ENCODE data around the gene CIAO2B. TPM values are rescaled to one million over a fixed set of nuclear protein-coding genes. Genes with fewer than 3 reads are reported as not detected.

CIAO2B gene
- total RNA-seq, 1 experiment from 2014 or later: 83.0 TPM

DNA sequence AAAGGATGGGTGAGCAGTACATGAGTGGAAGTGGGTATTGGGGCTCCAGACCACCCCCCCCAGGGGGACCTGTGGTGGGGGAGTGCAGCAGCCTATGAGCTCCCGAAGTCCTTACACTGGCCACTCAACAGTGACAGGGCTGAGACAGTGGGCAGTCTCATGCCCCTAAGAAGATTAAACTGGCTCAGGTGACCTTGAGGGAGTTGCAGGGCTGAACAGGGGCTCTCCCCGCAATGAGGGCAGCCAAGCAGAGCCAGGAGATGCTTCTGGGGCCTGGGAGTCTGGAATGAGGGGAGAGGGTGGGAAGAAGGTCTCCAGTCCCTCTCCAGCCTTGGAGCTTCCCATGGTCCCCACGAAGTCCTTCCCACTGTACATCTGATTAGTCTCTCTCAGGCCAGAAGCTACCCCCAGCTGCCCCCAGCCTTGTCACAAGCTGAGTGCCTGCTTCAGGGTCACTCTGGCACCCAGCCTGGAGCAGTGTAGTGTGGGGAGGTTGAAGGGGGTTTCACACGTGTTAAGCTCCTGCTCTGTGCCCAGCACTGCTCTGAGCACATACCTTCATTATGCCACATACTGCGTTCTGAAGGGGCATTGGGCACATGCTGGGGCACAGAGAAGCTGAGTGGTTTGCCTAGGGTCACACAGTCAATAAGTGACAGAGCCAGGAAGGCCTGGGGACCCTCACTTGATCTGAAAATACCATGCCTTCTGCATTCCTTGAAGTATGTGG lies 14.5 kb downstream of the CIAO2B start:
- TF ChIP-seq, protein P1, sequence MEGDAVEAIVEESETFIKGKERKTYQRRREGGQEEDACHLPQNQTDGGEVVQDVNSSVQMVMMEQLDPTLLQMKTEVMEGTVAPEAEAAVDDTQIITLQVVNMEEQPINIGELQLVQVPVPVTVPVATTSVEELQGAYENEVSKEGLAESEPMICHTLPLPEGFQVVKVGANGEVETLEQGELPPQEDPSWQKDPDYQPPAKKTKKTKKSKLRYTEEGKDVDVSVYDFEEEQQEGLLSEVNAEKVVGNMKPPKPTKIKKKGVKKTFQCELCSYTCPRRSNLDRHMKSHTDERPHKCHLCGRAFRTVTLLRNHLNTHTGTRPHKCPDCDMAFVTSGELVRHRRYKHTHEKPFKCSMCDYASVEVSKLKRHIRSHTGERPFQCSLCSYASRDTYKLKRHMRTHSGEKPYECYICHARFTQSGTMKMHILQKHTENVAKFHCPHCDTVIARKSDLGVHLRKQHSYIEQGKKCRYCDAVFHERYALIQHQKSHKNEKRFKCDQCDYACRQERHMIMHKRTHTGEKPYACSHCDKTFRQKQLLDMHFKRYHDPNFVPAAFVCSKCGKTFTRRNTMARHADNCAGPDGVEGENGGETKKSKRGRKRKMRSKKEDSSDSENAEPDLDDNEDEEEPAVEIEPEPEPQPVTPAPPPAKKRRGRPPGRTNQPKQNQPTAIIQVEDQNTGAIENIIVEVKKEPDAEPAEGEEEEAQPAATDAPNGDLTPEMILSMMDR (conservative IDR thresholded peaks at IDR 0.05): no peak
- Histone ChIP-seq H3K4me1 (ENCODE audit: insufficient read depth, low read length) (no peaks in the 10 kb centered on the region), H3K14ac (ENCODE audit: insufficient read depth, low read length) (no peak overlapping the region), H3T11ph (ENCODE audit: low read length) (no peak overlapping the region), H3K9ac (ENCODE audit: extremely low read depth, insufficient read length, low read length) (no peak overlapping the region), H2BK20ac (ENCODE audit: low read depth, low read length, poor library complexity, severe bottlenecking) (no peak overlapping the region), H3K9me3 (ENCODE audit: control insufficient read depth, low read depth, low read length) (no peaks in the 10 kb centered on the region), H3K27me3 (ENCODE audit: insufficient read depth, low read length) (peaks cover 2% of the 10 kb centered on the region; the same call in 1 of the 2 replicates), H4K91ac (ENCODE audit: insufficient read length, low read depth, low read length) (no peak overlapping the region), H4K20me1 (ENCODE audit: control insufficient read depth, insufficient read depth, insufficient read length) (no peaks in the 10 kb centered on the region), H4K8ac (replicated peaks; ENCODE audit: insufficient read length, low read depth, low read length) (no peak overlapping the region), H2BK12ac (ENCODE audit: insufficient read length, low read depth, low read length) (no peak overlapping the region), H3K79me1 (ENCODE audit: insufficient read depth, low read depth, low read length, poor library complexity, severe bottlenecking) (no peaks in the 10 kb centered on the region), H3K18ac (ENCODE audit: insufficient read length, low read depth, low read length) (no peak overlapping the region), H3K4me2 (ENCODE audit: insufficient read depth, insufficient read length, low read length) (no peak overlapping the region), H4K5ac (ENCODE audit: insufficient read length, low read depth, low read length) (no peak overlapping the region), H3K27ac (ENCODE audit: insufficient read length, low read depth, low read length) (no peak overlapping the region), H3K23me2 (ENCODE audit: insufficient read length, low read depth, low read length, poor library complexity, severe bottlenecking) (no peaks in the 10 kb centered on the region), H2BK15ac (ENCODE audit: low read depth, low read length) (no peak overlapping the region), H2AK5ac (ENCODE audit: insufficient read length, low read length) (no peak overlapping the region), H3K79me2 (ENCODE audit: insufficient read depth, low read length) (no peaks in the 10 kb centered on the region), H3K4ac (ENCODE audit: low read depth, low read length) (no peak overlapping the region), H3K23ac (ENCODE audit: insufficient read length, low read depth, low read length) (no peak overlapping the region), H2AFZ (ENCODE audit: low read length) (no peak overlapping the region), H3K56ac (ENCODE audit: insufficient read length, low read depth, low read length) (no peak overlapping the region), H2BK120ac (ENCODE audit: low read depth, low read length, poor library complexity, severe bottlenecking) (no peak overlapping the region), H2BK5ac (ENCODE audit: insufficient read length, low read length) (no peak overlapping the region)
- Mint-ChIP-seq H3K4me1 (no peaks in the 10 kb centered on the region), H3K36me3 (ENCODE audit: insufficient read depth in 1 of 3, low read depth in 3 of 3) (no peaks in the 10 kb centered on the region; a peak in 1 of 7 replicates), H3K27me3 (ENCODE audit: low read depth) (peaks cover 57% of the 10 kb centered on the region), H3K4me3 (no peak overlapping the region), H3K9me3 (no peaks in the 10 kb centered on the region; a peak in 1 of 5 replicates), H3K27ac (no peak overlapping the region)
- no CpG with 5 or more reads among the region's 5 CpGs for WGBS (ENCODE audit: extremely low coverage, insufficient read length, low lambda C conversion rate)
- DNase-seq: no peak
